Measurements from ENCODE around the gene PGLYRP3. TPM values are rescaled to one million over a fixed set of nuclear protein-coding genes. Genes with fewer than 3 reads are reported as not detected.

The PGLYRP3 gene
- total and polyA plus RNA-seq, 2 of the 8 experiments (the other 6 are each of a cell fraction or from before 2014, with no cell fraction given) = not detected

DNA sequence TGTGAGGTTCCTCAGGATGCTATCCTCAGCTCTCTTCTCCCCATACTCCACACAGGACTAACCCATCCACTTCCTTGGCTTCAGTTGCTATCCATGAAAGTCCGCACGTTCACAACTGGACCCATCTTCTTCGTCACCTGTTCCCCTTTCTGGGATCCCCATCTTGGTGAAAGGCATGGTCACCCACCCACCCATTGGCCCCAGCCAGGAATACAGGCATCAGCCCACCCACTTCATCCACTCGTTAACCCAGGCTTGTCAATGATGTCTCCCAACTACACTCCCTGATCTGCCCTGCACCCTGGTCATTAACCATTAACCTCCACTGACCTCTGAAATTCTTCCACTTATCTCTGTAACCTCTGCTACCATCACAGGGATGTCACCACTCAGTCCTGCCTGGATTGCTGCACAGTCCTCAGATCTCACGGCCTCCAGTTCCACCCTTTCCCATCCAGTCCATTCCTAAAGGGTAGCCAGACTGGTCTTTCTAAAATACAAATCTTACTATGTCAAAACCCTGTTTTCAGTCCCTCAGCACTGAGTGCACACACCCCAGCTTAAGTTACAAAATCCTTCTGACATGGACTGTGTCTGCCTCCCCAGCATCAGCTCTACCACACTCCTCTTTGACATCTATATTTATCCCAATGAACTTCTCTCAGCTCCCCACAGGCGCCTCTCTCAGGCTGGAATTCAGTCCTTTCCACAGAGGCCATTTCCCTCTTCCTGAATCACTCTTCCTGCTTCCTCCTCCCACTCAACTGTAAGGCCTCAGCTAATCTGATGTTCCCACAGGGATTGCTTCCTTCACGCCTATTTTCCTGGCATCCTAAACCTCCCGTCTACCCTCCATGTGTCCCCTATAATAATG lies 25.5 kb upstream of the PGLYRP3 start:
- POLR2A ChIA-PET (ENCODE audit: partially characterized antibody) = interaction anchor here (0.6 kb wide), 1 partner anchor 953 kb away, joined by 3 read pairs; no protein-coding TSS in a partner anchor
- FAIRE-seq = no peak
- H2BK12ac ChIP-seq (ENCODE audit: low read depth, low read length) = no peak overlapping the region
- TF ChIP-seq KDM4A (IDR thresholded peaks at IDR 0.05; ENCODE audit: low read depth, low read length, severe bottlenecking) (no peak), CTBP2 (IDR thresholded peaks at IDR 0.05; ENCODE audit: borderline replicate concordance, insufficient read depth, insufficient read length, low read length) (no peak), RBBP5 (IDR thresholded peaks at IDR 0.05; ENCODE audit: borderline replicate concordance, low read depth, low read length) (no peak), NRF1 (IDR thresholded peaks at IDR 0.05; ENCODE audit: low read depth, low read length) (no peak)

More for the DNA sequence above, 25.5 kb upstream of the PGLYRP3 start:
- no peak overlapping the region for H3K23ac ChIP-seq (ENCODE audit: insufficient read length)
- no peak overlapping the region for H3K18ac ChIP-seq (ENCODE audit: extremely low read depth, low read length)
- no peak overlapping the region for H3K4me3 ChIP-seq (ENCODE audit: extremely low read depth in 1 of 4, insufficient read depth in 2 of 4, low read depth in 3 of 4, low read length in 4 of 4)
- no peak overlapping the region for H2BK20ac ChIP-seq (ENCODE audit: low read length)
- H3K79me2 ChIP-seq (ENCODE audit: control insufficient read depth in 1 of 2, insufficient read depth in 2 of 2, low read length in 2 of 2) = no peaks in the 10 kb centered on the region
- CTCF ChIA-PET (ENCODE audit: partially characterized antibody) = interaction anchor here (1.7 to 2.7 kb wide), 2 partner anchors 15 to 17 kb away, joined by 5 to 12 read pairs; no protein-coding TSS in a partner anchor
- no peak overlapping the region for H2BK5ac ChIP-seq (ENCODE audit: low read depth, low read length)
- H3K4me2 ChIP-seq (ENCODE audit: insufficient read depth in 1 of 2, low read depth in 2 of 2, low read length in 2 of 2) = no peak overlapping the region
- H3K56ac ChIP-seq (replicated peaks; ENCODE audit: insufficient read length, low read depth, low read length) = no peak overlapping the region
- no peak overlapping the region for H3K9ac ChIP-seq (replicated peaks in 1 of 4; ENCODE audit: extremely low read depth in 1 of 4, low read depth in 3 of 4, low read length in 3 of 4)
- no peak overlapping the region for H3K4ac ChIP-seq (replicated peaks; ENCODE audit: insufficient read length, low read depth, low read length)
- WGBS, 2 experiments (ENCODE audit: extremely low coverage in 1 of 2, insufficient coverage in 1 of 2, insufficient read length in 1 of 2, insufficient replicate concordance in 2 of 2, low coverage in 1 of 2, low lambda C conversion rate in 2 of 2, missing lambda C conversion rate in 1 of 2) = 78% methylated on average over 8 of the region's 8 CpGs; no CpG with 5 or more reads in 1 of the 2 experiments
- H3K4me1 ChIP-seq (replicated peaks in 1 of 4; ENCODE audit: control insufficient read depth in 3 of 4, insufficient read depth in 4 of 4, low read length in 3 of 4) = no peaks in the 10 kb centered on the region
- no peaks in the 10 kb centered on the region for H3K23me2 ChIP-seq (ENCODE audit: low read depth, low read length)
- H3K14ac ChIP-seq (ENCODE audit: insufficient read length) = no peak overlapping the region
- no peak overlapping the region for H4K8ac ChIP-seq (ENCODE audit: extremely low read depth, insufficient read depth, low read length)
- H4K20me1 ChIP-seq (replicated peaks in 1 of 2; ENCODE audit: control insufficient read depth in 1 of 2, insufficient read depth in 2 of 2, low read length in 2 of 2) = no peaks in the 10 kb centered on the region
- no peak overlapping the region for H2BK120ac ChIP-seq (replicated peaks; ENCODE audit: low read depth, low read length)
- peaks cover 0 to 2% (median 0%) of the 10 kb centered on the region in 4 experiments; a peak in 1 of 7 replicates for H3K27me3 ChIP-seq (replicated peaks in 1 of 4; ENCODE audit: control insufficient read depth in 3 of 4, extremely low read depth in 1 of 4, insufficient read depth in 3 of 4, low read length in 3 of 4)
- H3K9me3 ChIP-seq (ENCODE audit: insufficient read depth in 2 of 2, low read depth in 1 of 2, low read length in 1 of 2) = peaks cover 4% of the 10 kb centered on the region in 2 experiments; a peak in 2 of 4 replicates
- no peak overlapping the region for H2AK5ac ChIP-seq (ENCODE audit: low read depth, low read length)
- no peaks in the 10 kb centered on the region for H3K79me1 ChIP-seq (ENCODE audit: low read depth, low read length)
- no peak overlapping the region for H4K91ac ChIP-seq (replicated peaks; ENCODE audit: insufficient read length, low read length)
- H2AFZ ChIP-seq (ENCODE audit: low read length) = no peak overlapping the region
- no peaks in the 10 kb centered on the region for H3K36me3 ChIP-seq (ENCODE audit: control insufficient read depth in 2 of 4, insufficient read depth in 4 of 4, low read length in 3 of 4)
- H2BK15ac ChIP-seq (ENCODE audit: low read length) = no peak overlapping the region
- no peak overlapping the region for H3K27ac ChIP-seq (ENCODE audit: low read depth, low read length)
- no peak overlapping the region for H4K5ac ChIP-seq (ENCODE audit: insufficient read length, low read depth, low read length)
- no peak for DNase-seq (ENCODE audit: low read depth in 1 of 2, low spot score in 2 of 2)

All from H1 (cell line).